Measurements from ENCODE around the gene OR2A12. TPM values are rescaled to one million over a fixed set of nuclear protein-coding genes. Genes with fewer than 3 reads are reported as not detected.

OR2A12 gene
- total and polyA plus RNA-seq, 2 donors (not counting 3 experiments of a cell fraction or from before 2014, with no cell fraction given): not detected

DNA sequence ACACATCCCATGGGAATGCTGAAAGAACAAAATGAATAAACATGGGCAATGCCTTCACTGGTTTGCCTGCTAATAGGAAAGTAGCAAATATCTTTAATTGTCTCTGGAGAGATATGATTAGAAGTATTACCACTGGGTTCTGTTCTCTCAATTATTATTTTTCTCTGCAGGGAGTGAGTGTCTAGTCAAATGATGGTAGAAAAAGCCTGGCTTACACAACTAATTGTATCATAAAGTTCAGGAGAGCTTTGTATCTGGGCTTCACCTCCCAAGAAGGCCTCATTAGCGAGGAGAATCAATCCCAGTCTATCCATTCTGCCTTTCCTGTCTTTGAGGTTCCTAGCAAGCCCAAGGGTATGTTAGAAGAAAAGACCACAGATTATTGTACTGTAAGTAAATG, 36.8 kb downstream of the OR2A12 start, which contains the start of gene OR2A14:
Gene OR2A14 (plus strand): TSS at position 301 of the 400 bp plus-strand sequence. CDS start 5,937 bp downstream, outside the sequence.
- Histone ChIP-seq H2AFZ (ENCODE audit: low read depth, low read length) (no peak within 1 kb of the TSS), H3K9me3 (replicated peaks; ENCODE audit: control insufficient read depth, insufficient read depth, low read length) (no peaks in the 10 kb centered on the region), H3K4me1 (ENCODE audit: control insufficient read depth, extremely low read depth, insufficient read depth, low read length) (no peaks in the 10 kb centered on the region), H3K27ac (ENCODE audit: insufficient read depth, low read depth, low read length) (no peak within 1 kb of the TSS), H4K20me1 (replicated peaks; ENCODE audit: control insufficient read depth, extremely low read depth, insufficient read depth, low read length) (no peaks in the 10 kb centered on the region), H3K4me3 (replicated peaks in 1 of 3; ENCODE audit: insufficient read depth in 1 of 3, low read depth in 1 of 3, low read length in 3 of 3) (no peak within 1 kb of the TSS), H3K9ac (replicated peaks; ENCODE audit: extremely low read depth, insufficient read depth, low read length) (no peak within 1 kb of the TSS), H3K36me3 (ENCODE audit: control insufficient read depth in 2 of 2, extremely low read depth in 1 of 2, insufficient read depth in 2 of 2, low read length in 2 of 2) (no peaks in the 10 kb centered on the region), H3K4me2 (ENCODE audit: insufficient read depth, low read length) (no peak within 1 kb of the TSS), H3K79me2 (ENCODE audit: control insufficient read depth, insufficient read depth, low read length) (no peaks in the 10 kb centered on the region), H3K9me1 (replicated peaks; ENCODE audit: control insufficient read depth, extremely low read depth, insufficient read depth, low read length) (no peaks in the 10 kb centered on the region), H3K27me3 (ENCODE audit: control insufficient read depth in 2 of 2, insufficient read depth in 2 of 2, low read length in 2 of 2) (no peaks in the 10 kb centered on the region)
- BruUV-seq (replicated peaks): no TSS peak
- ChIA-PET POLR2A (no interaction called here), CTCF (no interaction called here)
- dilution Hi-C loops (cut with MboI; ENCODE audit: extremely low pct_ligation_motif_present, low sequenced_read_pairs): no loop called here
- TF ChIP-seq, protein P1, sequence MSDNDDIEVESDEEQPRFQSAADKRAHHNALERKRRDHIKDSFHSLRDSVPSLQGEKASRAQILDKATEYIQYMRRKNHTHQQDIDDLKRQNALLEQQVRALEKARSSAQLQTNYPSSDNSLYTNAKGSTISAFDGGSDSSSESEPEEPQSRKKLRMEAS (IDR thresholded peaks at IDR 0.05; ENCODE audit: insufficient read depth, insufficient read length): no peak
- TF ChIP-seq MYC (IDR thresholded peaks at IDR 0.05; ENCODE audit: low read depth, low read length): no peak
- TF ChIP-seq POLR2A (IDR thresholded peaks at IDR 0.05; ENCODE audit: low read depth, low read length): no peak
- TF ChIP-seq JUN (IDR thresholded peaks at IDR 0.05; ENCODE audit: borderline replicate concordance, insufficient read depth, insufficient read length, low read depth): no peak
- TF ChIP-seq GATA2 (IDR thresholded peaks at IDR 0.05; ENCODE audit: insufficient read depth, insufficient read length, low read depth, low read length): no peak
- TF ChIP-seq, protein P2, sequence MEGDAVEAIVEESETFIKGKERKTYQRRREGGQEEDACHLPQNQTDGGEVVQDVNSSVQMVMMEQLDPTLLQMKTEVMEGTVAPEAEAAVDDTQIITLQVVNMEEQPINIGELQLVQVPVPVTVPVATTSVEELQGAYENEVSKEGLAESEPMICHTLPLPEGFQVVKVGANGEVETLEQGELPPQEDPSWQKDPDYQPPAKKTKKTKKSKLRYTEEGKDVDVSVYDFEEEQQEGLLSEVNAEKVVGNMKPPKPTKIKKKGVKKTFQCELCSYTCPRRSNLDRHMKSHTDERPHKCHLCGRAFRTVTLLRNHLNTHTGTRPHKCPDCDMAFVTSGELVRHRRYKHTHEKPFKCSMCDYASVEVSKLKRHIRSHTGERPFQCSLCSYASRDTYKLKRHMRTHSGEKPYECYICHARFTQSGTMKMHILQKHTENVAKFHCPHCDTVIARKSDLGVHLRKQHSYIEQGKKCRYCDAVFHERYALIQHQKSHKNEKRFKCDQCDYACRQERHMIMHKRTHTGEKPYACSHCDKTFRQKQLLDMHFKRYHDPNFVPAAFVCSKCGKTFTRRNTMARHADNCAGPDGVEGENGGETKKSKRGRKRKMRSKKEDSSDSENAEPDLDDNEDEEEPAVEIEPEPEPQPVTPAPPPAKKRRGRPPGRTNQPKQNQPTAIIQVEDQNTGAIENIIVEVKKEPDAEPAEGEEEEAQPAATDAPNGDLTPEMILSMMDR (IDR thresholded peaks at IDR 0.05; ENCODE audit: extremely low read depth in 1 of 2, insufficient read depth in 1 of 2, low read depth in 1 of 2, low read length in 2 of 2): no peak
- no peak for TF ChIP-seq FOS (IDR thresholded peaks at IDR 0.05; ENCODE audit: borderline replicate concordance, insufficient read depth, low read length)
- no peak for TF ChIP-seq EZH2 (IDR thresholded peaks at IDR 0.05; ENCODE audit: borderline replicate concordance, low read depth, low read length, severe bottlenecking)
- TF ChIP-seq POLR2AphosphoS5 (IDR thresholded peaks at IDR 0.05; ENCODE audit: insufficient read depth, low read depth, low read length): no peak
- intact Hi-C loops (cut with micrococcal nuclease): no loop called here
- FAIRE-seq (no peak), DNase-seq (ENCODE audit: low read depth, low spot score) (no peak)

Measured in endothelial cell of umbilical vein (primary cell).